Activated naive CD8-positive, alpha-beta T cell treated with anti-CD3 and anti-CD28 coated beads, Interleukin-2, amount 50 U/mL, for 24 hours (primary cell): ENCODE measurements around the gene NINJ1.

Source experiments
- ATAC-seq: fragments of 150-1000 bp; cut with Tn5 transposase; one replicate; pipeline ENCODE4 v1.10.0; 2021
- DNase-seq: peaks from one replicate; pipeline ENCODE4 v3.0.0; 2021
- H3K27ac Mint-ChIP-seq: one replicate; pipeline ENCODE4 v1.8.0; 2021; ENCODE audit warnings: mild to moderate bottlenecking, mixed read lengths
- H3K27me3 Mint-ChIP-seq: one replicate; pipeline ENCODE4 v1.8.0; 2021; ENCODE audit warnings: mixed read lengths
- H3K36me3 Mint-ChIP-seq: one replicate; pipeline ENCODE4 v1.8.0; 2021; ENCODE audit warnings: low read depth, mixed read lengths
- H3K4me1 Mint-ChIP-seq: one replicate; pipeline ENCODE4 v1.8.0; 2021; ENCODE audit warnings: mixed read lengths
- H3K4me3 Mint-ChIP-seq: one replicate; pipeline ENCODE4 v1.8.0; 2021; ENCODE audit warnings: mild to moderate bottlenecking, moderate library complexity, mixed read lengths
- H3K9me3 Mint-ChIP-seq: one replicate; pipeline ENCODE4 v1.8.0; 2021; ENCODE audit warnings: mixed read lengths

NINJ1 gene, protein sequence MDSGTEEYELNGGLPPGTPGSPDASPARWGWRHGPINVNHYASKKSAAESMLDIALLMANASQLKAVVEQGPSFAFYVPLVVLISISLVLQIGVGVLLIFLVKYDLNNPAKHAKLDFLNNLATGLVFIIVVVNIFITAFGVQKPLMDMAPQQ

DNA sequence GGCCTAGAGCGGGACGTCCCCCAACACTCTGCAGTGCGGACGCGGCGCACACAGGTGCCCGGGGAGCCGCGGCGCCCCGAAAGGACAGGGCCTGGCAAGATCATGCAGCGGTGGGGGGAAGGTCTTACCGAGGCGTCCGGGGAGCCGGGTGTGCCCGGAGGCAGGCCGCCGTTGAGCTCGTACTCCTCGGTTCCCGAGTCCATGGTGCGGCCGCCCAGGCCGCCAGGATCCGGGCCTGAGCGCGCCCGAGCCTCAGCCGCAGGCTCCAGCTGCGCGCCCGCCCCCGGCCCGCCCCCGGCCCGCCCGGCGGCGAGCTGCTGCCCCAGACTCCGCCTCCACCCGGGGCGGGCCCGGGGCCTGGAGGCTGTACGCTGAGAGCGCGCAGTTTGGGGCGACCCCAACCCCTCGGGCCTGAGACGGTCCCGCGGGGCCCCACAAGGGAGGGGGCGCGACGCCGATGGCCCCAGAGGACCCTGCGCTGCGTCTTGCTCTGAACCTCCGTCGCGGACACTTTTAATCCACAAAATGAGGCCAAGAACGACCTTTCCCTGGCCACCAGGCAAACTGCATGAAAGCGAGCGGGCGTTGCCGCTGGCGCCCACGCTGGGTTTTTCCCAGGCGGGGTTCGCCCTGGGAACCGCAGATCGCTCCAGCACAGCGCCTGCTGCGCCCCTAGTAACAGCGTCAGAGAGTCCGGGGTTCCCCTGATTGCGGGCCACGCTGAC, at the start of gene NINJ1:
TSS of gene NINJ1 (minus strand) at position 237 of the 725 bp plus-strand sequence. CDS start at position 203, 34 bp downstream.
- Mint-ChIP-seq H3K9me3 (no peaks in the 10 kb centered on the region), H3K27ac (peak within 1 kb of the TSS; percentile 90), H3K4me1 (peaks cover 58% of the 10 kb centered on the region), H3K36me3 (peaks cover 8% of the 10 kb centered on the region), H3K27me3 (no peaks in the 10 kb centered on the region), H3K4me3 (peak within 1 kb of the TSS; percentile 90)
- ATAC-seq (peak; percentile 86), DNase-seq (peak; percentile 93)

DNA sequence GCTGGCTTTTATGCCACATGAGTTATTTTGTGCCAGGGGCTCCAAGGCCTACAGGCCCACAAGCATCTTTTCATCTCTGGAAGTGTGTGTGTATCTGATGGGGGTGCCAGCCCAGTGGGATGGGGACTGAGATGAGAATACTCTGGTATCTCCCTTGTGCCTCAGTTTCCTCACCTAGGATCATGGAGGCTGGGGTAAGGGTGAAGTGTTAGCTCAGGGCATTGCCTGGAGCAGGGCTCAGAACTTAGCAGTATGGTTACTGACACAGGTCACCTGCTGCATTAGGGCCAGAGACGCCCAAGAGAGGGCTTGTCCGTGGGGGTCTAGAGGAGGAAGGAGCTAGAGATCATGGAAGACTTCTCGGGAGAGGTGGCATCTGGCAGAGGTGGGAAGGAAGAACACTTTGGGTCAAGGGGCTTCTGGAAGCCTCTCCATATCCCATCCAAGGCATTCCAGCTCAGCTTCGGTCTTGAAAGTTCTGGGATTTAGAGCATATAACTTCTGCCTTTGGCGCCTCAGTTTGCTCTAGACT, 49.1 kb upstream of the NINJ1 start:
- DNase-seq = no peak
- Mint-ChIP-seq H3K9me3 (no peaks in the 10 kb centered on the region), H3K36me3 (no peaks in the 10 kb centered on the region), H3K4me1 (peaks cover 6% of the 10 kb centered on the region), H3K4me3 (peak overlapping the region; percentile 67), H3K27me3 (peaks cover 52% of the 10 kb centered on the region), H3K27ac (no peak overlapping the region)
- no peak for ATAC-seq

DNA sequence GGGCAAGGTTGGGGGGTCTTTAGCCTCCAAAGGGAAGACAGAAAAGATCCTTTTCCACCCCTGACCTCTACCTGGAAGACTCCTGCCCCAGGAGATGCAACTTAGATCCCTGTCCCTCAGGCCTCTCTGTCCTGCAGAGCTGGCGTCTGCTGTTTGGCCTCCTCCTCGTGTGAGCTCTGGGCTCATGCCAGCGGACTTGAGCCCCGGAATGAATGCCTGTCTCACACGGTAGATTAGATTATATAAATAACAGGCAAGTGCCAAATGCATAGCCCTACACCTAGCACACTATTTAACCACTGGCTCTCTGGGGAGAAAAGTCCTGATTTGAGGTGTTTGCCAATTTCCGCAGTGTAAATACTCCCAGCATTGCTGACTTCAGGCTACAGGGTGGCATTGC, 48.5 kb upstream of the NINJ1 start:
- Mint-ChIP-seq H3K9me3 (no peaks in the 10 kb centered on the region), H3K27ac (no peak overlapping the region), H3K4me3 (no peak overlapping the region), H3K36me3 (no peaks in the 10 kb centered on the region), H3K27me3 (peaks cover 51% of the 10 kb centered on the region), H3K4me1 (peaks cover 6% of the 10 kb centered on the region)
- DNase-seq (no peak), ATAC-seq (no peak)

DNA sequence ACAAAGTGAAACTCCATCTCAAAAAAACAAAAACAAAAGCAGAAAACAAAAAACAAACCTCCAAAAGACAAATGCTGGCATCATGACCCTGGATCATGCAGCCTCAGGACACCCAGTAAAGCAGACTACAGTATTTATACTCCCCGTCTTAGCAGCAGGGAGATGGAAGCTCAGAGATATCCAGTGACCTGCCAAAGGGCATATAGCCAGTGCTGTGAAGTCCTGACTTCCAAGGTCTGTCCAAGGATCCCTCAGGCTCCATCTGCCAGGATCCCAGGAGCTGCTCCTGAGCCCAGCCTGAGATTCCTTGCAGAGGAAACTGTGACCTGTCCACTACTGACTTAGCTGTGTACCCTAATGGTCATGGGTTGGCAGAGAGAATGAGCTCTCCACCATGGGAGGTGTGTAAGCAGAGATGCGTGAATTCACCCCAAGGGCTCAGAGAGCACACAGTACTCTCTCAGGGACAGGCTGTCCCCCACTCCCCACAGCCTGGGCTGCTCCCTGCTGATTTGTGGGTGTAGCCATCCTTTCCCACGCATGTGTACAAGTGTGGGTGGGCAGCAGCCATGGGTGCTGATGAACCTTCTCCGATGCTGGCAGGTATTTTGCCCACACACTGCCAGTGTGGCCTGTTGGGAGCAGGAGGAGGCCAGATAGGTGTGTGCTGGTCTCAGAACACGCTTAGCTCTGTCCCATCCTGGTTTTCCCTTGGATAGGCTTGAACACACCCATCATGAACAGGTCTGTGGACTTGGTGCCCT, 47.8 kb upstream of the NINJ1 start:
- ATAC-seq (no peak), DNase-seq (no peak)
- Mint-ChIP-seq H3K4me1 (peaks cover 6% of the 10 kb centered on the region), H3K27me3 (peaks cover 44% of the 10 kb centered on the region), H3K36me3 (no peaks in the 10 kb centered on the region), H3K27ac (no peak overlapping the region), H3K4me3 (no peak overlapping the region), H3K9me3 (no peaks in the 10 kb centered on the region)

DNA sequence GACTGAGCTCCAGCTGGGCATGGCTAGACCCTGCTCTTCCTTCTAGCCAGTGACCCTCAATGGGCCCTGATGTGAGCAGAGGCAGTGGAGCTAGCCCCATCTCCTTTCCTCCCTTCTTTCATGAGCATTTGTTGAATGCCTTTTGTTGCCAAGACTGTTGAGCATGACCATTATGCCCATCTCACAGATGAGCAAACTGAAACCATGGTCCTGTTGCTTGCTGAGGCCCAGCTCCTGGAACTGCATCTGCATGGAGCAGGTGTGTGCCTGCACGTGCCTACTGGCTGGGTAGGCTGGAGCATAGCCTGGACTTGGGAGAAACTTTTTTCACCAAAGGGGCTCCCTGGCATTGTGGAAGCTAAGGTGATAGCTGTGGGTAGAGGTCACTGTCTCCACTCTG, 46.9 kb upstream of the NINJ1 start:
- Mint-ChIP-seq H3K4me3 (no peak overlapping the region), H3K36me3 (no peaks in the 10 kb centered on the region)
- no peak for ATAC-seq

DNA sequence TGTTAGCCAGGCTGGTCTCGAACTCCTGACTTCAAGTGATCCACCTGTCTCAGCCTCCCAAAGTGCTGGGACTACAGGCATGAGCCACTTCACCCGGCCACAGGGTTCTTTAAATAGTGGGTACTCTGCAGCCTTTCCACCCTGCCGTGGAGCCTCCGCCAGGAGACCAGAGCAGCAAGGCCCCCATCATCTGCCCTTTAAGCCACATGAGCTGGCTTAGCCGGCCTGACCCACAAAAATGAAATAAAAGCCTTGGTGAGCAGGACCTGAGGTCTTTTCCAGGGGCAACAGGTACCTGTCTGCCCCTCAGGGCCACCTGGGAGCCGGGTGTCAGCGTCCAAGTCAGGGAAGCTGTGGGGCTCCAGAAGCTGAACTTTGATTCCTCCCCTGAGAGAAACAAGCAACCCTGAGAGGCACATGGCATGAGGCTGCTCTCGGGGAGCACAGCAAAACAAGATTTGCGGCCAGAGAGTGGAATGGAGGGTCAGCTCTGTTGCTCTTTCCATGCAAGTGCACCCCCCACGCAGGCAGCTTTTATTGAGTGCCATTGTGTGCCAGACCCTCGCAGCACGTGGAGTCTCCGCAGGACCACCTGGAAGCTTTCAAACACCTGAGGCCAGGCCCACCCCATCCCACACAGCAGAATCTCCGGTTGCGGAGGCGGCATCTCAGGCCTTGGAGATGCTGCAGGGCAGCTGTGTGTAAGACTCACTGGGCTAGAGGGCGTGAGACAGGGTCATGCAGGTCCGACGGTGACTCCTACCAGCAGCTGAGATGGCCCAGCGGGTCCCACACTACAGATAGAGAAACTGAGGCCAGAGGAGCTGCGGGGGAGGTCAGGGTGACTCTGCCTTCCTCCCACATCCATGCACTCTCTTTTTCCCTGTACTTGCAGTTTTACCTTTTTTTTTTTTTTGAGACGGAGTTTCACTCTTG, 45.1 kb upstream of the NINJ1 start:
- peaks cover 32% of the 10 kb centered on the region for H3K27me3 Mint-ChIP-seq
- ATAC-seq = no peak
- peaks cover 6% of the 10 kb centered on the region for H3K4me1 Mint-ChIP-seq
- no peak overlapping the region for H3K27ac Mint-ChIP-seq
- no peaks in the 10 kb centered on the region for H3K36me3 Mint-ChIP-seq
- H3K9me3 Mint-ChIP-seq = no peaks in the 10 kb centered on the region
- DNase-seq = no peak
- H3K4me3 Mint-ChIP-seq = no peak overlapping the region

More for the DNA sequence above, 46.9 kb upstream of the NINJ1 start:
- H3K27ac Mint-ChIP-seq = no peak overlapping the region
- no peak for DNase-seq
- H3K4me1 Mint-ChIP-seq = peaks cover 6% of the 10 kb centered on the region
- no peaks in the 10 kb centered on the region for H3K9me3 Mint-ChIP-seq
- H3K27me3 Mint-ChIP-seq = peaks cover 39% of the 10 kb centered on the region

DNA sequence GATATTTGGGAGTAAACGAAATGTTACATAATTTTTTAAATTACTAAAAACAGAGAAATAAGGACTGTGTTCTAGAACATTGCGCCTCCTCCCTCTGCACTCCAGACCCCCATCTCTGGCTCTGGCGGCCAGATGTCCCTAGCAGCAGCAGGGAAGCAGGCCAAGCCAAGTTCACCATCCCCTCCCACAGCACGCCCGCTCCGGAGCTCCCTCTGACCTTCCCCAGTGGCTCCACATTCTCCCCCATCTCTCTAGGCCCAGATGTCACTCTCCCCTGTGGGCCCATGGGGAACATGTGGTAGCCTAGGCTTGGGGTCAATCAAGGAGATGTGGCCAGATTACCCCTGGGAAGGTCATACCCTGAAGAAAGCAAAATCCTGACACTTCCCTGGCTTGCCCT, 43.6 kb upstream of the NINJ1 start:
- H3K36me3 Mint-ChIP-seq = no peaks in the 10 kb centered on the region
- no peaks in the 10 kb centered on the region for H3K9me3 Mint-ChIP-seq
- H3K27me3 Mint-ChIP-seq = peaks cover 22% of the 10 kb centered on the region
- H3K4me1 Mint-ChIP-seq = no peaks in the 10 kb centered on the region
- DNase-seq (no peak), ATAC-seq (no peak)
- no peak overlapping the region for H3K4me3 Mint-ChIP-seq
- no peak overlapping the region for H3K27ac Mint-ChIP-seq

DNA sequence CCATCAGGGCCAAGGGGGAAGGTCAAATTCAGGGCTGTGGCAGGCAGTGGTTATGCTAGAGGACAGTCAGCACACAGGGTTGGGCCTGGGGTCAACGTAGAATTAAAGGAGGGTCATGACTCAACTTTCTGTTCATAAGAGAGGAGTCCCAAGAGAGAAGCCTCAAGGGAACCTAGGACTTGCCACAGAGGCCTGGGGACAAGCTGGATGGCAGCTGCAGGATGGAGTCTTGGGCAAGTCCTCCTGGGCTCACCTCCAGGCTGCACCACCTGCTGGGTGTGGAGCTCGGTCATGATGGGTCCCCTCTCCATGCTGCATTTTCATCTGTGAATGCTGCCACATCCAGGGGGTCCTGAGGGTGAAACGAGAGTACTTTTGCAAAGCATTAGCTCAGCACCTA, 40.9 kb upstream of the NINJ1 start:
- H3K9me3 Mint-ChIP-seq = no peaks in the 10 kb centered on the region
- no peak overlapping the region for H3K27ac Mint-ChIP-seq
- H3K27me3 Mint-ChIP-seq = peaks cover 3% of the 10 kb centered on the region

DNA sequence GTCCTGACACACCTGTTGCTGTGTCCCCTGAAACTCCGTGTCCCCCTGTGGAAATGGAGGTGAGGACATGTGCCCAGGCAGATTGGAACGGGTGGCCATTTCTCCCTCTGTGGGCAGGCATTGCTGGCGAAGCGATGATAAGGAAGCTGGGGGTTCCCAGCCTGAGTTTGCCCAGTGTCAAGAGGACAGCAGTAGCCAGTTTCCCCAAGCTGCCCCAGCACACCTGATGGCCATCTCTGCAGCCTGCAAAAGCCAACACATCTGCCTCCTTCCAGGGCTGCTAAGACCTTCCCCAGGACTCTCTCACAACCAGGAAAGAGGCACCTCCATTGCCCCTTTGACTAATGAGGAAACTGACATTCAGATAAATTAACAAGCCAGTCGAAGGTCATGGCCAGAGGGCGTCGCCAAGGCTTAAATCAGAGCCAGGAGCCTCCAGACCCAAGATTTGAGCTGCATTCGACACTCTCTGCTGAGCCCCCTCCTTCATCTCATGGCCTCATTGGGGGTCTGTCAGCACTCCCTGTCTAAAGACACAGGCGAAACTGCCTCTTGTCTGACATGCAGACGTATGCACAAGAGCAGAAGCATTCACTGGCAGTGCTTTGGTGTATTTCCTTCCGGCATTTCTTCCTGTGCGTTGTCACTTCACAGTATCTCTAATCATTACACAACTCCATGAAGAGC, 39.5 kb upstream of the NINJ1 start:
- Mint-ChIP-seq H3K4me3 (no peak overlapping the region), H3K27me3 (no peaks in the 10 kb centered on the region), H3K4me1 (no peaks in the 10 kb centered on the region), H3K27ac (no peak overlapping the region), H3K36me3 (no peaks in the 10 kb centered on the region), H3K9me3 (no peaks in the 10 kb centered on the region)
- no peak for ATAC-seq
- no peak for DNase-seq

More for the DNA sequence above, 40.9 kb upstream of the NINJ1 start:
- H3K36me3 Mint-ChIP-seq = no peaks in the 10 kb centered on the region
- no peak overlapping the region for H3K4me3 Mint-ChIP-seq
- H3K4me1 Mint-ChIP-seq = no peaks in the 10 kb centered on the region
- ATAC-seq (no peak), DNase-seq (no peak)

DNA sequence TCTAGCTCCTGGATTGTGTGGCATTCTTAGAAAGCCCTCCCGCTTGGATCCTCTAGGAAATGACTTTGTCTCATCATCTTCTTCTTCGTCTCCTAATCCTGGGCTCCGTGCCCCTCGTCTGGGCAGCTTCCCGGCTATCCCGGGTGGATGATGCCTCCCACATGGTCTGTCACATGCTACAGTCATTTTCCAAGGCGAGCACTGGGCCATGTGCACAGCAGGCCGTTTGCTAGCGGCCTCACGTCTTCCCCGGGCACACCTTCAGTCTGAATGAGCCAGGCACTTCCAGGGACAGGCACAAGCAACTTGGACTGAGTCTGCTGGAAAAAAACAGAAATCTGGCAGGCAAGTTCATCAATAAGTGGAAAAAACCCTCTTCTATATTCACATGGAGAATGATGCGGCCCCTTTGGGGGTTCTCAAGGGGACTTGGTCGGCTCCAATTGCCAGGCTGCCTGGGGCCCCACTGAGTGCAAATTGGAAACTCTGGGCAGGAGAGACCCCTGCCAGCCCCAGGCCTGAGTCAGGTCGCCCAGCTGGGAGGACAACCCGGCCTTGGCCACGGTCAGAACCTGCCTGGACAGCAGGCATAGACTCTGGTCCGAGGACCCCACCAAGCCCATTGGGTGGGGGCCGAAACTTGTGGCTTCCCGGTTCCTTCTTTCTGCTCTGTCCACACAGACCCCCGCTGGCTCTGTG, 38.8 kb upstream of the NINJ1 start:
- Mint-ChIP-seq H3K27ac (no peak overlapping the region), H3K4me3 (no peak overlapping the region), H3K4me1 (no peaks in the 10 kb centered on the region), H3K36me3 (no peaks in the 10 kb centered on the region), H3K9me3 (no peaks in the 10 kb centered on the region), H3K27me3 (no peaks in the 10 kb centered on the region)
- ATAC-seq = no peak
- no peak for DNase-seq

DNA sequence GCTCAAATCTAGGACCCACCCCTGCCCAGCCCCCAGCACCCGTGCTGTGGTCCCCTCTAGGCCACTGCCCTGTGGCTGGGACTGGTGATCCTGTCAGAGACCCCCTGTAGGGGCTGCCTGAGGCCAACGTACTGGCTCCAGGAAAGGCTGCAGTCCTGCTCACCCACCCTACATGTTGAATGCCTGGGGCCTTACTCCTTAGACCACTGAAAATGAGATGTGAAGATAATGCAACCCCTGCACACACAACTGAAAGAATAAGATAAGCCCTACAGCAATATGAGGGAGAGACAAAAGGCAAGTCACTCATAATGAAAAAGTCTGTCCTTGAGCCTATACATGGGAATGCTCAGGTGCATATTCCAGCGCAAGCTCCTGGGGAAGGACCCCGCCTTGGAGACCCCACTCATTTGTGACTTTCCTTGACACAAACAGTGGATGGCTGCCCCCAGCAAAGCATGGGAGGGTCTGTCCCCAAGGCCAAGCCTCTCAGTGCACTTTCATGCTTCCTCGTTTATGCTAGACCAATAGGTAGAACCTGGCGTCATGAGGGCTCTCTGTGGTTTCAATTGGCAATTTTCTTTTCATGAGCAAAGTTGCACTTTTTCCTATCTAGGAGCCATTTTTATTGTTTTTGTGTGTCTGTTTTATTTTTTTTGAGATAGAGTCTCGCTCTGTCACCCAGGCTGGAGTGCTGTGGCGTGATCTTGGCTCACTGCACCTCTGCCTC, 37.4 kb upstream of the NINJ1 start:
- no peaks in the 10 kb centered on the region for H3K36me3 Mint-ChIP-seq

DNA sequence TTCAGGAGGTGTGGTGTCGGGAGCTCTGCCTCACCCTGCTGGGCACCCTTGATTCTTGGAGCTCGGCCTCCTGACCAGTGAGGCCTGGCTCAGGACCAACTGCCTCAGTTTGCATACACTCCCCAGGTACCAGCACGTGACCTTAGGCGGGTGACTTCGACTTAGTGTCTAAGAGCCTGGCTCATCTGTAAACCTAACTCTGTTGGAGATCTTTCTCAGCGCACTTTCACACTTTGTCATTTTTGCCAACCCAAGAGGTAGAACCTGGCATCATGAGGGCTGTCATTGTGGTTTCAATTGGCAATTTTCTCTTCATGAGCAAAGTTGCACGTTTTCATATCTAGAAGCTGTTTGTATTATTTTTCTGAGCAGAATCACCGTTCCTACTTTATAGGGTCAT, 36.5 kb upstream of the NINJ1 start:
- Mint-ChIP-seq H3K27ac (no peak overlapping the region), H3K4me3 (no peak overlapping the region), H3K27me3 (no peaks in the 10 kb centered on the region), H3K36me3 (no peaks in the 10 kb centered on the region), H3K9me3 (no peaks in the 10 kb centered on the region), H3K4me1 (no peaks in the 10 kb centered on the region)
- DNase-seq = no peak
- ATAC-seq = no peak

More for the DNA sequence above, 37.4 kb upstream of the NINJ1 start:
- Mint-ChIP-seq H3K4me3 (no peak overlapping the region), H3K9me3 (no peaks in the 10 kb centered on the region), H3K27me3 (no peaks in the 10 kb centered on the region), H3K4me1 (no peaks in the 10 kb centered on the region), H3K27ac (no peak overlapping the region)
- no peak for DNase-seq
- ATAC-seq = no peak

DNA sequence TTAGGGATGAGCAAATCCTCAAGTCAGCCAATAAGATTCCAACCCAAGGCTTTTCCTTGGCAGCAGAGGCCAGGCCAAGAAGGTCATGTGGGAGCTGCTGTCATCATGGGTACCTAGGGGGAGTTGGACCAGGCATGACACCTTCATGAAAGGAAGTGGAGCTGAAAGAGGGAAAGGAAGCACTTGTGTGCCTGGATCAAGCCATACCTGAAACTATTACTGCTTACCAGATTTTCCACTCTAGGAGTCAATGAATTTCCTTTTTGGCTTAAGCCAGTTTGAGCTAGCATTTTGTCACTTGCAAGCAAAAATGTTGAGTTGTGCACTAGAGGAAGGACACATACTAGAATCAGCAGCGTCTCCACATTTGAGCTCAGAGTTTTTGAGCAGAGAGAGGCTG, 35.4 kb upstream of the NINJ1 start:
- no peak for ATAC-seq
- no peaks in the 10 kb centered on the region for H3K27me3 Mint-ChIP-seq

More for the DNA sequence above, 35.4 kb upstream of the NINJ1 start:
- Mint-ChIP-seq H3K27ac (no peak overlapping the region), H3K9me3 (no peaks in the 10 kb centered on the region), H3K4me1 (no peaks in the 10 kb centered on the region), H3K4me3 (no peak overlapping the region), H3K36me3 (no peaks in the 10 kb centered on the region)
- DNase-seq = no peak
